GM23248 (cell line): ENCODE results near the gene BEND4. TPM values are rescaled to one million over a fixed set of nuclear protein-coding genes. Genes with fewer than 3 reads are reported as not detected.

Experiments used
- DNase-seq: peaks from one replicate; pipeline ENCODE4 v3.0.0-alpha.2; 2015
- H2AFZ ChIP-seq: fragments of 200-600 bp; sonication (generic); 2 replicates; pipeline ENCODE4 v1.6.1; 2016; ENCODE audit warnings: antibody characterized with exemption
- H3F3A ChIP-seq: fragments of 200-600 bp; sonication (generic); 2 replicates; pipeline ENCODE4 v1.6.1; 2016; ENCODE audit warnings: mild to moderate bottlenecking, antibody characterized with exemption, mixed run types; ENCODE audit not compliant: insufficient read depth
- H3K27ac ChIP-seq: fragments of 200-600 bp; sonication (generic); 2 replicates; pipeline ENCODE4 v1.5.1; 2016; ENCODE audit warnings: mild to moderate bottlenecking
- H3K27me3 ChIP-seq: fragments of 200-600 bp; sonication (generic); replicated peaks from 2 replicates; pipeline ENCODE4 v1.6.1; 2016; ENCODE audit warnings: mild to moderate bottlenecking; ENCODE audit not compliant: insufficient read depth
- H3K36me3 ChIP-seq: fragments of 200-600 bp; sonication (generic); 2 replicates; pipeline ENCODE4 v1.6.1; 2016; ENCODE audit warnings: low read depth, mild to moderate bottlenecking
- H3K4me1 ChIP-seq: fragments of 200-600 bp; sonication (generic); 2 replicates; pipeline ENCODE4 v1.6.1; 2016; ENCODE audit warnings: mild to moderate bottlenecking; ENCODE audit not compliant: insufficient read depth
- H3K4me2 ChIP-seq: fragments of 200-600 bp; sonication (generic); one replicate; pipeline ENCODE4 v1.6.1; 2016; ENCODE audit warnings: mild to moderate bottlenecking; ENCODE audit not compliant: unreplicated experiment
- H3K4me3 ChIP-seq: fragments of 200-600 bp; sonication (generic); 2 replicates; pipeline ENCODE4 v1.5.1; 2016; ENCODE audit warnings: mild to moderate bottlenecking
- H3K79me2 ChIP-seq: fragments of 200-600 bp; sonication (generic); 2 replicates; pipeline ENCODE4 v1.6.1; 2016; ENCODE audit warnings: mild to moderate bottlenecking; ENCODE audit not compliant: insufficient read depth
- H3K9ac ChIP-seq: fragments of 200-600 bp; sonication (generic); 2 replicates; pipeline ENCODE4 v1.6.1; 2016; ENCODE audit warnings: mild to moderate bottlenecking
- H3K9me2 ChIP-seq: fragments of 200-600 bp; sonication (generic); 2 replicates; pipeline ENCODE4 v1.6.1; 2016; ENCODE audit warnings: mixed run types, mild to moderate bottlenecking, moderate library complexity; ENCODE audit not compliant: insufficient read depth
- H3K9me3 ChIP-seq: fragments of 200-600 bp; sonication (generic); one replicate; pipeline ENCODE4 v1.6.1; 2017; ENCODE audit warnings: low read depth
- H4K20me1 ChIP-seq: fragments of 200-600 bp; sonication (generic); 2 replicates; pipeline ENCODE4 v1.6.0; 2016; ENCODE audit not compliant: insufficient read depth
- EZH2 ChIP-seq: fragments of 200-600 bp; sonication (generic); IDR thresholded peaks from 2 replicates; pipeline ENCODE4 v1.6.1; 2018; ENCODE audit warnings: antibody characterized with exemption, mild to moderate bottlenecking; ENCODE audit not compliant: insufficient read depth, poor library complexity, severe bottlenecking
- EZH2phosphoT487 ChIP-seq: fragments of 200-600 bp; sonication (generic); IDR thresholded peaks from 2 replicates; pipeline ENCODE4 v1.6.1; 2018; ENCODE audit warnings: antibody characterized with exemption, moderate library complexity, mild to moderate bottlenecking, low read depth; ENCODE audit not compliant: insufficient read depth
- WGBS, 2 experiments: methylation state at CpG; one replicate each; pipeline ENCODE4 v1.1.6; 2015 to 2017; ENCODE audit warnings: low lambda C conversion rate in 2 of 2, low coverage in 1 of 2; ENCODE audit errors: missing lambda C conversion rate in 2 of 2; 5-methylcytosine and 5-hydroxymethylcytosine counted together
- in situ Hi-C: fragments of 300-500 bp; cut with MboI; formaldehyde crosslinking; loops from 2 replicates; pipeline ENCODE4 v1.15.0; 2020
- polyA plus RNA-seq: library from polyadenylated mRNA; unstranded; fragments of >200 nt; fragmentation: Nextera tagmentation; extraction: Ambion mirVana; gene quantifications from 2 replicates; pipeline ENCODE4 v1.2.1, GENCODE V29; 2016
- total RNA-seq: library from RNA; depleted of rRNA; stranded (reverse); fragments of >200 nt; shearing (Covaris generic); gene quantifications from 2 replicates; pipeline ENCODE4 v1.2.3, GENCODE V29; 2014

The BEND4 gene
- total and polyA plus RNA-seq, 2 experiments from 2014 or later: not detected

GRCh38 chr4:42150653-42151567, 1.5 kb downstream of the BEND4 start:
- H3K4me1 ChIP-seq: no peaks in the 10 kb centered on the region
- WGBS, 2 experiments: 9 to 12% methylated on average over 65 to 83 of the region's 89 CpGs
- no peak overlapping the region for H3K9ac ChIP-seq
- peak; percentile 4 for DNase-seq
- H3K27ac ChIP-seq: no peak overlapping the region
- no peak overlapping the region for H3K4me3 ChIP-seq
- no peak overlapping the region for H2AFZ ChIP-seq
- H3K79me2 ChIP-seq: no peaks in the 10 kb centered on the region
- in situ Hi-C loops: no loop called here
- TF ChIP-seq EZH2phosphoT487 (no peak), EZH2 (no peak)
- H3K27me3 ChIP-seq: peaks cover 69% of the 10 kb centered on the region
- H3K9me2 ChIP-seq: no peaks in the 10 kb centered on the region
- no peak overlapping the region for H3K4me2 ChIP-seq
- no peaks in the 10 kb centered on the region for H3K36me3 ChIP-seq
- H3F3A ChIP-seq: no peaks in the 10 kb centered on the region
- H4K20me1 ChIP-seq: no peaks in the 10 kb centered on the region
- no peaks in the 10 kb centered on the region for H3K9me3 ChIP-seq

GRCh38 chr4:42149004-42149403, 3.5 kb downstream of the BEND4 start:
- Histone ChIP-seq H4K20me1 (no peaks in the 10 kb centered on the region), H3K4me1 (no peaks in the 10 kb centered on the region), H3K4me3 (no peak overlapping the region), H3K9ac (no peak overlapping the region), H3F3A (no peaks in the 10 kb centered on the region), H3K79me2 (no peaks in the 10 kb centered on the region), H3K9me3 (no peaks in the 10 kb centered on the region), H2AFZ (no peak overlapping the region), H3K27ac (no peak overlapping the region), H3K36me3 (no peaks in the 10 kb centered on the region), H3K9me2 (no peaks in the 10 kb centered on the region), H3K4me2 (no peak overlapping the region), H3K27me3 (peaks cover 60% of the 10 kb centered on the region)
- in situ Hi-C loops: no loop called here
- TF ChIP-seq EZH2 (no peak), EZH2phosphoT487 (no peak)
- no peak for DNase-seq
- 55 to 61% methylated on average over 7 of the region's 7 CpGs for WGBS, 2 experiments

GRCh38 chr4:42148425-42148824, 4.0 kb downstream of the BEND4 start:
- Histone ChIP-seq H3K4me2 (no peak overlapping the region), H3F3A (no peaks in the 10 kb centered on the region), H3K4me1 (no peaks in the 10 kb centered on the region), H3K79me2 (no peaks in the 10 kb centered on the region), H3K9me3 (no peaks in the 10 kb centered on the region), H2AFZ (no peak overlapping the region), H3K9ac (no peak overlapping the region), H3K4me3 (no peak overlapping the region), H3K27ac (no peak overlapping the region), H3K36me3 (no peaks in the 10 kb centered on the region), H3K27me3 (peaks cover 54% of the 10 kb centered on the region), H3K9me2 (no peaks in the 10 kb centered on the region), H4K20me1 (no peaks in the 10 kb centered on the region)
- in situ Hi-C loops: no loop called here
- WGBS, 2 experiments: 51 to 64% methylated on average over 1 of the region's 1 CpG
- no peak for DNase-seq
- TF ChIP-seq EZH2: no peak
- no peak for TF ChIP-seq EZH2phosphoT487

GRCh38 chr4:42144028-42144427, 8.4 kb downstream of the BEND4 start:
- Histone ChIP-seq H3K27ac (no peak overlapping the region), H3F3A (no peaks in the 10 kb centered on the region), H3K27me3 (peaks cover 11% of the 10 kb centered on the region), H3K79me2 (no peaks in the 10 kb centered on the region), H3K4me2 (no peak overlapping the region), H3K9me3 (no peaks in the 10 kb centered on the region), H3K9me2 (no peaks in the 10 kb centered on the region), H2AFZ (no peak overlapping the region), H3K9ac (no peak overlapping the region), H3K4me3 (no peak overlapping the region), H3K4me1 (no peaks in the 10 kb centered on the region), H4K20me1 (no peaks in the 10 kb centered on the region), H3K36me3 (no peaks in the 10 kb centered on the region)
- 64 to 72% methylated on average over 7 of the region's 7 CpGs for WGBS, 2 experiments
- no peak for DNase-seq
- TF ChIP-seq EZH2phosphoT487: no peak
- TF ChIP-seq EZH2: no peak
- in situ Hi-C loops: no loop called here
